HPDE6-E6E7 (cell line): Measurements from ENCODE around the gene ZNF484.
"Not testable (repeated sequence)": the region's sequence is repeated elsewhere in the genome, so short reads cannot be mapped to it uniquely, and the experiment has no call there.

Experiments used
- DNase-seq: peaks from one replicate; pipeline ENCODE4 v3.0.0; 2011; ENCODE audit warnings: missing footprints; ENCODE audit errors: extremely low spot score

The ZNF484 gene

GRCh38 chr9:92860867-92861266, 17.0 kb downstream of the ZNF484 start:
- DNase-seq: no peak

GRCh38 chr9:92857236-92857635, 20.6 kb downstream of the ZNF484 start:
- DNase-seq: no peak

GRCh38 chr9:92853716-92854115, 24.1 kb downstream of the ZNF484 start:
- no peak for DNase-seq

GRCh38 chr9:92850898-92851297, 26.9 kb downstream of the ZNF484 start:
- DNase-seq: no peak

- DNase-seq: not testable (repeated sequence)
Observed at GRCh38 chr9:92848740-92849139, 29.1 kb downstream of the ZNF484 start.

- no peak for DNase-seq
Observed at GRCh38 chr9:92846662-92847145, 31.1 kb downstream of the ZNF484 start.

GRCh38 chr9:92838411-92838810, 39.4 kb downstream of the ZNF484 start:
- not testable (repeated sequence) for DNase-seq

GRCh38 chr9:92837191-92837590, 40.6 kb downstream of the ZNF484 start:
- no peak for DNase-seq

- DNase-seq: no peak
Observed at GRCh38 chr9:92829420-92829819, 48.4 kb downstream of the ZNF484 start.

- not testable (repeated sequence) for DNase-seq
Observed at GRCh38 chr9:92825065-92825464, 52.8 kb downstream of the ZNF484 start.

- DNase-seq: no peak
Observed at GRCh38 chr9:92820964-92821363, 56.9 kb downstream of the ZNF484 start.

GRCh38 chr9:92819898-92820297, 57.9 kb downstream of the ZNF484 start:
- DNase-seq: not testable (repeated sequence)

GRCh38 chr9:92809629-92810326, 68.1 kb downstream of the ZNF484 start:
- DNase-seq: not testable (repeated sequence)

- DNase-seq: peak; percentile 60
Observed at GRCh38 chr9:92808726-92809451, 68.9 kb downstream of the ZNF484 start.

GRCh38 chr9:92807757-92808725, 69.8 kb downstream of the ZNF484 start:
- DNase-seq: no peak

- no peak for DNase-seq
Observed at GRCh38 chr9:92807031-92807756, 70.6 kb downstream of the ZNF484 start.

GRCh38 chr9:92804727-92805126, 73.1 kb downstream of the ZNF484 start:
- DNase-seq: no peak

- no peak for DNase-seq
Observed at GRCh38 chr9:92798358-92798757, 79.5 kb downstream of the ZNF484 start.

- not testable (repeated sequence) for DNase-seq
Observed at GRCh38 chr9:92796337-92796804, 81.5 kb downstream of the ZNF484 start.

- no peak for DNase-seq
Observed at GRCh38 chr9:92795598-92796336, 82.1 kb downstream of the ZNF484 start.
